ENCODE results near the gene BIRC5. TPM values are rescaled to one million over a fixed set of nuclear protein-coding genes. Genes with fewer than 3 reads are reported as not detected.
A peak's percentile ranks its signal among the peaks of the same experiment; 100 is the strongest.

The BIRC5 gene
- total and polyA plus RNA-seq, 4 experiments from 2014 or later, result 0.18 to 0.32 TPM; not detected in 2

DNA sequence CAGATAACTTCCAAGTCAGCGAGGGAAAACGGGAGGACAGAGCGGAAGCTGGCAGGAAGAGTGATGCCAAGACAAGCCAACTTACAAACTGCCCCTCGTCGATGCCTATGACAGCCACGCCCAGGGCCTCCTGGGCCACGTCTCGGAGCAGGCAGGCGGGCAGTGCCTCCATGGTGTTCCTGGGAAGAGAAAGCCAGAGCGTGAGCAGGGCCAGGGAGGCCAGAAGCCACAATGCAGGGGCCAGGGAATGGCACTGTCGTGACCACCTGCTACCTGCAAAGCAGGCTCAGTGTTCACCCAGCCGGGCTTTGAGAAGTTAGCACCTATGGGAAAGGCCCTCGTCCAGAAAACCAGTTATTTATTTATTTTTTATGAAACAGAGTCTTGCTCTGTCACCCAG lies 31.5 kb upstream of the BIRC5 start:
- Histone ChIP-seq H3K4me1 (ENCODE audit: insufficient read depth, low read length) (peaks cover 8% of the 10 kb centered on the region), H3K4me3 (ENCODE audit: low read length in 2 of 2) (no peak overlapping the region), H3K9me3 (ENCODE audit: control insufficient read depth in 1 of 2, low read length in 2 of 2) (no peaks in the 10 kb centered on the region), H3K27ac (ENCODE audit: low read depth, low read length) (no peak overlapping the region), H3K36me3 (ENCODE audit: insufficient read depth, low read length) (no peaks in the 10 kb centered on the region), H3K27me3 (ENCODE audit: insufficient read depth, low read length) (no peaks in the 10 kb centered on the region)
- H3K4me3 Mint-ChIP-seq, result no peak overlapping the region
- ChIA-PET POLR2A (ENCODE audit: partially characterized antibody) (no interaction called here), CTCF (ENCODE audit: partially characterized antibody) (interaction anchor here (0.8 to 1.5 kb wide), 3 partner anchors 9 to 105 kb away, joined by 3 to 4 read pairs (median 3); no protein-coding TSS in a partner anchor)
- peaks cover 2 to 11% (median 8%) of the 10 kb centered on the region in 4 donors for H3K4me1 Mint-ChIP-seq
- DNase-seq, result no peak
- H3K27me3 Mint-ChIP-seq, result no peaks in the 10 kb centered on the region
- H3K9me3 Mint-ChIP-seq, result no peaks in the 10 kb centered on the region
- H3K27ac Mint-ChIP-seq, result peak overlapping the region in 1 of 7 donors; percentile 17
- intact Hi-C loops (cut with micrococcal nuclease), result no loop called here
- H3K36me3 Mint-ChIP-seq, result no peaks in the 10 kb centered on the region

DNA sequence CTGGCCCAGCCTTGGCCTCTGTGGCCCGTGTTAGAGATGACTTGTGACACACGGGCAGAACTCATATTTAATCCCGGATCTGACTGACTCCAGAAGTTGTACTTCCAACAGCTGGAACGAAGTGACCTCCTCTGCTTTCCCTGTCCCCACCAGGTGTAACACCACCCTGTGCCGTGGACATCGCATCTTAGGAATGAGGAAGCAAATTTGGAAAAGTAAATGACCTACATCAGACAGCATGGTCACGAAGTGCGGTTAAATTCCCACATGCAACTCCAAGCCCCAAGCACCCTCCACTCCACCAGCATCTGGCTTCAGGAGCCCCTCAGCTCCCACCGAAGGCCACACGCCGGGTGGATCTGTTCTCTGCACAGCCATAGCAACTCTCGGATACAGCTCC lies 30.1 kb upstream of the BIRC5 start:
- Histone ChIP-seq H3K27ac (ENCODE audit: low read depth, low read length) (no peak overlapping the region), H3K36me3 (ENCODE audit: insufficient read depth, low read length) (no peaks in the 10 kb centered on the region), H3K9me3 (ENCODE audit: control insufficient read depth in 1 of 2, low read length in 2 of 2) (no peaks in the 10 kb centered on the region), H3K27me3 (ENCODE audit: insufficient read depth, low read length) (no peaks in the 10 kb centered on the region), H3K4me3 (ENCODE audit: low read length in 2 of 2) (no peak overlapping the region), H3K4me1 (ENCODE audit: insufficient read depth, low read length) (peaks cover 14% of the 10 kb centered on the region)
- ChIA-PET POLR2A (ENCODE audit: partially characterized antibody) (no interaction called here), CTCF (ENCODE audit: partially characterized antibody) (no interaction called here)
- intact Hi-C loops (cut with micrococcal nuclease), result no loop called here
- Mint-ChIP-seq H3K27ac (peak overlapping the region in 1 of 7 donors; percentile 55), H3K4me1 (peaks cover 4 to 16% (median 11%) of the 10 kb centered on the region in 4 donors), H3K36me3 (no peaks in the 10 kb centered on the region), H3K27me3 (no peaks in the 10 kb centered on the region), H3K4me3 (no peak overlapping the region), H3K9me3 (no peaks in the 10 kb centered on the region)
- no peak for DNase-seq

DNA sequence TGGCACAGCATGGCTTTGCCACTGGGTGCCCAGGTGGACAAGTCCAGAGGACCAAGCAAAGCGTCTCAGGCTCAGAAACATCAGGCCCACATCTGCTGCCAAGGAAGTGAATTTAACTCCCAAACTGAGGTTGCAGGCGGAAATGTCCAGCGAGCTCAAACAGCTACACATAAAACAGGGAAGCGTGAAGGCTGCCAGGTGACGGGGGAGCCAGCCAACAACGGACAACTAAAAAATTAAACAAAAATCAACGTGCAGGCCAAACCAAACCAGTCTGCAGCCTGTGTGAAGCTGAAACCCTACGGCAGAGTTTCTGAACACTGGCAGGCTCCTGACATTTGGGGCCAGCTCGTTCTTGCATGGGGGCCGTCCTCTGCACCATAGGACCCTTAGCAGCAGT lies 29.7 kb upstream of the BIRC5 start:
- no peak for DNase-seq
- Histone ChIP-seq H3K27ac (ENCODE audit: low read depth, low read length) (no peak overlapping the region), H3K4me3 (ENCODE audit: low read length in 2 of 2) (no peak overlapping the region), H3K36me3 (ENCODE audit: insufficient read depth, low read length) (no peaks in the 10 kb centered on the region), H3K9me3 (ENCODE audit: control insufficient read depth in 1 of 2, low read length in 2 of 2) (no peaks in the 10 kb centered on the region), H3K4me1 (ENCODE audit: insufficient read depth, low read length) (peaks cover 14% of the 10 kb centered on the region), H3K27me3 (ENCODE audit: insufficient read depth, low read length) (no peaks in the 10 kb centered on the region)
- intact Hi-C loops (cut with micrococcal nuclease), result no loop called here
- Mint-ChIP-seq H3K27me3 (no peaks in the 10 kb centered on the region), H3K4me3 (no peak overlapping the region), H3K27ac (peak overlapping the region in 2 of 7 donors; percentile 23 to 78), H3K4me1 (peaks cover 4 to 16% (median 11%) of the 10 kb centered on the region in 4 donors), H3K9me3 (no peaks in the 10 kb centered on the region), H3K36me3 (no peaks in the 10 kb centered on the region)
- POLR2A ChIA-PET (ENCODE audit: partially characterized antibody), result no interaction called here
- CTCF ChIA-PET (ENCODE audit: partially characterized antibody), result interaction anchor here (0.7 to 1.6 kb wide), 2 partner anchors 56 to 99 kb away, joined by 3 to 4 read pairs; no protein-coding TSS in a partner anchor

DNA sequence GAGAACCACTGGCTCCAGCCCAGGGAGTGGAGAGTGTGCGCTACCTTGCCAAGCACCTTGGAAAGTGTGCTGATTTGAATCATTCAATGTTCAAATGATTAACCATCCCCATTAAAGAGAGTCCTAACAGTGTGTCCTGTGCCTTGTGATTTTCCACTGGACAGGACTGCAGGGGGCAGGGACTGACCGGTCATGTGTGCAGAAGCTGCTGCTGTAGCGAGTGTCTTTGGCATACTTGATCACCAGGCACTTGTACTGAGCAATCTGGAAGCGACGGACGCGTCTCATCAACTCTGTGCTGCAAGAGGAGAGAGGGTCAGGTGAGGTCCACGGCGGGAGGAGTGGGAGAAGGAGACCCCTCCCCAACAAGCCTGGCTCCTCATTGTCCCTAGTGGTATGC lies 29.2 kb upstream of the BIRC5 start:
- Mint-ChIP-seq H3K27ac (peak overlapping the region in 1 of 7 donors; percentile 25), H3K36me3 (no peaks in the 10 kb centered on the region), H3K4me1 (peaks cover 4 to 16% (median 11%) of the 10 kb centered on the region in 4 donors), H3K27me3 (no peaks in the 10 kb centered on the region), H3K9me3 (no peaks in the 10 kb centered on the region), H3K4me3 (peak overlapping the region in 3 of 8 donors; percentile 19 to 54 (median 47))
- intact Hi-C loops (cut with micrococcal nuclease), result no loop called here
- Histone ChIP-seq H3K9me3 (ENCODE audit: control insufficient read depth in 1 of 2, low read length in 2 of 2) (no peaks in the 10 kb centered on the region), H3K36me3 (ENCODE audit: insufficient read depth, low read length) (no peaks in the 10 kb centered on the region), H3K27ac (ENCODE audit: low read depth, low read length) (no peak overlapping the region), H3K4me3 (ENCODE audit: low read length in 2 of 2) (no peak overlapping the region), H3K27me3 (ENCODE audit: insufficient read depth, low read length) (no peaks in the 10 kb centered on the region), H3K4me1 (ENCODE audit: insufficient read depth, low read length) (peaks cover 14% of the 10 kb centered on the region)
- POLR2A ChIA-PET (ENCODE audit: partially characterized antibody), result no interaction called here
- no peak for DNase-seq
- CTCF ChIA-PET (ENCODE audit: partially characterized antibody), result interaction anchor here (0.7 to 1.6 kb wide), 2 partner anchors 57 to 100 kb away, joined by 3 to 4 read pairs; no protein-coding TSS in a partner anchor

DNA sequence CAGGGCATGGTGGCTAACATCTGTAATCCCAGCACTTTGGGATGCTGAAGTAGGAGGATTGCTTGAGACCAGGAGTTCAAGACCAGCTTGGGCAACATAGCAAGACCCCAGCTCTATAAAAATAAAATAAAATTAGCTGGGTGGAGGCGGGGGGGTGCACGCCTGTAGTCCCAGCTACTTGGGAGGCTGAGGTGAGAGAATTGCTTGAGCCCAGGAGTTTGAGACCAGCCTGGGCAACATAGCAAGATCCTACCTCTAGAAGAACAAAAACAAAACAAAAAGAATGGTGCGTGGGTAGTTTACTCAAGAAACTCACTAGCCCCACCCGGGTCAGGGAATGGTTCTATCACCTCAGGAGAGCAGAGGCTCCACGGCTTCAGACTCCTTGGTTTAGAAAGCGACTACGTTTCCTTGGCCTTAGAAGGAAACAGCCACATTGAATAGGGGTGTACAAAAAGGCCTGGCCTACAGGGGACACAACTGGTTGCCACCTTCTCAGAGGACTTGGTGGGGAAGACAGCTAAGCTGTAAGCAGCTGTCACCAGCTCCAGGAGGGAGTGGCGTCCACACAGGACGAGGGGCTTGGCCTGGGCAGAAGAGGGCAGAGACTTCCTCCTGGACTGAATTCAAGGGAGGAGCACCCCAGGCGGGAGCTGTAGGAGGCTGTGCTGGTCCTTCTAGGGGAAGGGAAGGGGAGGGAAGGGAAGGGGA lies 27.9 kb upstream of the BIRC5 start:
- no peaks in the 10 kb centered on the region for H3K27me3 ChIP-seq (ENCODE audit: insufficient read depth, low read length)
- Mint-ChIP-seq H3K27me3 (no peaks in the 10 kb centered on the region), H3K4me1 (peaks cover 4 to 16% (median 9%) of the 10 kb centered on the region in 4 donors), H3K36me3 (no peaks in the 10 kb centered on the region), H3K27ac (peak overlapping the region in 5 of 7 donors; percentile 20 to 82 (median 42)), H3K9me3 (peaks cover 0 to 2% (median 0%) of the 10 kb centered on the region in 8 donors), H3K4me3 (peak overlapping the region; percentile 35 to 84 (median 66))
- H3K36me3 ChIP-seq (ENCODE audit: insufficient read depth, low read length), result no peaks in the 10 kb centered on the region
- no peaks in the 10 kb centered on the region for H3K9me3 ChIP-seq (ENCODE audit: control insufficient read depth in 1 of 2, low read length in 2 of 2)
- H3K27ac ChIP-seq (ENCODE audit: low read depth, low read length), result no peak overlapping the region
- H3K4me1 ChIP-seq (ENCODE audit: insufficient read depth, low read length), result peaks cover 14% of the 10 kb centered on the region
- intact Hi-C loops (cut with micrococcal nuclease), result no loop called here
- DNase-seq, result no peak
- POLR2A ChIA-PET (ENCODE audit: partially characterized antibody), result interaction anchor here (0.7 to 1.5 kb wide), 7 partner anchors 9 to 101 kb away, joined by 3 to 6 read pairs (median 3); no protein-coding TSS in a partner anchor
- H3K4me3 ChIP-seq (ENCODE audit: low read length in 2 of 2), result no peak overlapping the region
- CTCF ChIA-PET (ENCODE audit: partially characterized antibody), result interaction anchor here (1.0 to 3.7 kb wide), 5 partner anchors 10 to 167 kb away, joined by 3 to 17 read pairs (median 4); no protein-coding TSS in a partner anchor

DNA sequence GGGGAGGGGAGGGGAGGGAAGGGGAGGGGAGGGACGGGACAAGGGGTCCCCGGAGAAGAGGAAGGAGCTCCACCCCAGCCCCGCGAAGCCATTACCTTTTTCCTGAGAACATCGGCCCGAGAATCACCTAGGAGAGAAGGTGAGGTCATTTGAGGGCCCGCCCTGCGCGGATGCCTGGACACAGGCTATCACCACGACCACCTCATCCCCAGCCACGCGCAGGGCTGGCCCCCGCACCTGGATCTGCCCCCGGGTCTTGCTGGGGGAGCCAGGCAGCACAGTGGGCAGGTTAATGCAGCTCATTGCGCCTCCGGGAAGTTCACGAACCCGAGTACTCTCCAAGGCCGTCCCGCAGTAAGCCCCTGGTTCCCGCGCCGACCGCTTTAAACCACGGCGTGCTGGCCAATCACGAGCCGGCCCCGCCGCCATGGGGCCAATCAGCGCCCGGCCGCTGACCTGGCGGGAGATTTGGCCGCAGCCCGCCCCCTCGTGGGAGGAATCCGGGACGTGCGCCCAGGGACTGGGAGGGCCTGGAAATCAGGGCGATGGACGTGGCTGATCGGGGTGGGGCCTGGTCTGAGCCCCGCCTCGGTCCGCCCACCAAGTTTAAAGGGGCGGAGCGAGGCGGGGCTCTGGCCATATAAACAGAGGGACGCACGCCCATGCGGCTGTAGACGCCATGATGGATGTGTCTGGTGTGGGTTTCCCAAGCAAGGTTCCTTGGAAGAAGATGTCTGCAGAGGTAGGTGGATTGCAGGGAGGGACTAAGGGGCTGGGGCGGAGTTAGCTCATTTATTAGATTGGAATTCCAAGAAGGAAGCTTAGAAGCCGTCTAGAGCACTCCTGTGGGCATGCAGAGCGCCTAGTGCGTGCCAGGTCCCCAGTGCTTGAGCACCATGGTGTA lies 27.1 kb upstream of the BIRC5 start, which contains the start of the genes AFMID and TK1:
Gene AFMID (plus strand): TSS at position 671 of the 904 bp plus-strand sequence. CDS start 9 bp downstream, at position 680.
Gene TK1 (minus strand): TSS at position 361 of the 904 bp plus-strand sequence. CDS start 58 bp downstream, at position 303.
- no peaks in the 10 kb centered on the region for H3K9me3 ChIP-seq (ENCODE audit: control insufficient read depth in 1 of 2, low read length in 2 of 2)
- H3K27me3 Mint-ChIP-seq, result no peaks in the 10 kb centered on the region
- peaks cover 4 to 16% (median 9%) of the 10 kb centered on the region in 4 donors for H3K4me1 Mint-ChIP-seq
- H3K27ac Mint-ChIP-seq, result peak within 1 kb of the TSS in 6 of 7 donors; percentile 20 to 82 (median 65)
- DNase-seq, result peak; percentile 64 to 78 (median 71)
- peaks cover 0 to 2% (median 0%) of the 10 kb centered on the region in 8 donors for H3K9me3 Mint-ChIP-seq
- peak within 1 kb of the TSS; percentile 55 to 75 for H3K4me3 ChIP-seq (ENCODE audit: low read length in 2 of 2)
- no peak within 1 kb of the TSS for H3K27ac ChIP-seq (ENCODE audit: low read depth, low read length)
- no peaks in the 10 kb centered on the region for H3K27me3 ChIP-seq (ENCODE audit: insufficient read depth, low read length)
- intact Hi-C loops (cut with micrococcal nuclease), result no loop called here
- POLR2A ChIA-PET (ENCODE audit: partially characterized antibody), result interaction anchor here (0.7 to 1.5 kb wide), 8 partner anchors 10 to 102 kb away, joined by 3 to 6 read pairs (median 3); no protein-coding TSS in a partner anchor
- CTCF ChIA-PET (ENCODE audit: partially characterized antibody), result interaction anchor here (1.0 to 3.7 kb wide), 5 partner anchors 11 to 168 kb away, joined by 3 to 17 read pairs (median 3); no protein-coding TSS in a partner anchor
- H3K4me3 Mint-ChIP-seq, result peak within 1 kb of the TSS; percentile 81 to 90 (median 87)
- H3K36me3 ChIP-seq (ENCODE audit: insufficient read depth, low read length), result no peaks in the 10 kb centered on the region
- H3K36me3 Mint-ChIP-seq, result no peaks in the 10 kb centered on the region
- H3K4me1 ChIP-seq (ENCODE audit: insufficient read depth, low read length), result peaks cover 14% of the 10 kb centered on the region

Data from CD4-positive, alpha-beta memory T cell (primary cell).